ENCODE measurements around the gene ADAM15.

The ADAM15 gene

DNA sequence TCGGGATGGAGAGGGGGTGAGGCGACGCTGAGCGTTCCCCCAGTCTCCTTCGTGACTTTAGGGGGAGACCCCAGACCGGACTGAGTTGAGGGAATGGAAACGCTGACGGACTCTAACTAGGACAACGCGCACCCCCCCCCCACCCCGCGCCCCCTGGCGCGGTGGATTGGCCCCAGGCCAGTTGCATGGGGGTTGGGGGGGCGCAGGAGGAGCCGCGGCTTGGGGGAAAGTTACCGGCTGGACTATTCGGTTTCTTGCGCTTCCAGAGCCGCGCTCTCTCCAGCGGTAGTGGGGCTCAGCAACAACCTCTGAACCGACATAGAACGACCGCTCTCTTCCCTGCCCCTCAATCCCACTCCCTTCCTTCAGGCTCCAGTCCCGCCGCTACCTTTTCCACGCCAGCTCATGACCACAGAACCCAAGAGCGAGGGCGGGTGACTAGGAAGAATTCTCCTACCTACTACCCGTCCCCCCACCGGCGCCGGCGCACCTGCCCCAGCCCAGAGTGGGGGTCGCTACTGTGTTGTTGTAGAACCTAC, 47.8 kb upstream of the ADAM15 start (continued):
- TF ChIP-seq BCL11A (tag by site-specific recombination; IDR thresholded peaks at IDR 0.05; ENCODE audit: low read depth) (0 out of 2 replicates have a peak, but pooled peaks have one; percentile 53), SP2 (tag by site-specific recombination; IDR thresholded peaks at IDR 0.05) (no peak), ZNF596 (tag by site-specific recombination; IDR thresholded peaks at IDR 0.05) (0 out of 2 replicates have a peak, but pooled peaks have one; percentile 17), ZBTB20 (tag by site-specific recombination; IDR thresholded peaks at IDR 0.05) (no peak), MEIS1 (CRISPR knock-in tag; IDR thresholded peaks at IDR 0.05; ENCODE audit: borderline replicate concordance) (no peak), ZNF10 (tag by site-specific recombination; IDR thresholded peaks at IDR 0.05) (no peak), ZNF776 (tag by site-specific recombination; IDR thresholded peaks at IDR 0.05; ENCODE audit: borderline replicate concordance) (no peak), AEBP2 (tag by site-specific recombination; IDR thresholded peaks at IDR 0.05; ENCODE audit: borderline replicate concordance) (no peak), ZBTB21 (tag by site-specific recombination; IDR thresholded peaks at IDR 0.05) (no peak), ZBTB44 (tag by site-specific recombination; IDR thresholded peaks at IDR 0.05) (0 out of 2 replicates have a peak, but pooled peaks have one; percentile 16), PATZ1 (tag by site-specific recombination; IDR thresholded peaks at IDR 0.05) (0 out of 2 replicates have a peak, but pooled peaks have one; percentile 3)
- TF ChIP-seq, protein P1, sequence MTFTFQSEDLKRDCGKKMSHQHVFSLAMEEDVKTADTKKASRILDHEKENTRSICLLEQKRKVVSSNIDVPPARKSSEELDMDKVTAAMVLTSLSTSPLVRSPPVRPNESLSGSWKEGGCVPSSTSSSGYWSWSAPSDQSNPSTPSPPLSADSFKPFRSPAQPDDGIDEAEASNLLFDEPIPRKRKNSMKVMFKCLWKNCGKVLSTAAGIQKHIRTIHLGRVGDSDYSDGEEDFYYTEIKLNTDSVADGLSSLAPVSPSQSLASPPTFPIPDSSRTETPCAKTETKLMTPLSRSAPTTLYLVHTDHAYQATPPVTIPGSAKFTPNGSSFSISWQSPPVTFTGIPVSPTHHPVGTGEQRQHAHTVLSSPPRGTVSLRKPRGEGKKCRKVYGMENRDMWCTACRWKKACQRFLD (tag by site-specific recombination; IDR thresholded peaks at IDR 0.05) = no peak

DNA sequence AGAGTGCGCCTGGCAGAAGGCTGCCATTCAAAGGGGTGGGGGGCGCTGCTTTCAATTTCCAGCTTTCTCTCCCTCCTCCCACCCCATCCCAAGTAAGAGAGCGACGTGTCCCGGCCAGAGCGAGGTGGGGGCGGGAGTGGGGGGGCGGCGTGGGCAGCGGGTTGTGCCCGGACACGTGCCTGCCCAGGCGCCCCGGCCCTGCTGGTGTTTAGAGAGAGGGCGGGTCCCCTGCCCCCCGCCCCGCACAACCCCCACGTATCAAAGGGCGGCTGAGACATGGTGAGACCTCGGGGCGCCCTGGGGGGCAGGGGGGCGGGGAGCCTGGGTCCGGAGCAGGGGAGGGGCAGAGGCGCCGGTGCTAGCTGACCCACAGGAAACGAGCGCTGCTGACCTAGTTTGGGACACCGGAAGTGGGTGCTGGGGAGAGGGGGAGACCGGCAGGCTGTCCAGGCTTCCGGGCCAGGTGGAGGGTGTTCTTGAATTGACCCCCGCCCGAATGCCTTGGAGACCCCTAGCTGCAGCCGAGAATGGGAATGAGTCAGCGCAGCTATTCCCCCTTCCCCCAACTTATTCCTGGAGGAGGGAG, 47.3 kb upstream of the ADAM15 start:
- no peaks in the 10 kb centered on the region for H3K9me3 ChIP-seq (ENCODE audit: control insufficient read depth, insufficient read depth, low read depth, low read length)
- ChIA-PET CTCF (interaction anchor here (1.1 to 2.1 kb wide), 4 partner anchors 9 to 81 kb away, joined by 3 to 11 read pairs (median 4); partner anchors contain the start of gene ADAM15), POLR2A (interaction anchor here (0.7 to 2.1 kb wide), 7 partner anchors 8 to 42 kb away, joined by 3 to 9 read pairs (median 7); partner anchors contain the start of genes FLAD1 and PYGO2)
- H3K36me3 ChIP-seq (ENCODE audit: control insufficient read depth in 2 of 2, insufficient read depth in 1 of 2, low read length in 2 of 2) = no peaks in the 10 kb centered on the region
- H3K4me3 ChIP-seq (ENCODE audit: low read depth, low read length) = peak overlapping the region; percentile 50
- H3K4me1 ChIP-seq (ENCODE audit: control insufficient read depth, insufficient read depth, low read length) = peaks cover 13% of the 10 kb centered on the region
- peak overlapping the region; percentile 87; the same call in 1 of the 2 replicates for H3K27ac ChIP-seq (ENCODE audit: extremely low read depth, low read depth, low read length)
- TF ChIP-seq ZNF610 (tag by site-specific recombination; IDR thresholded peaks at IDR 0.05; ENCODE audit: borderline replicate concordance) = no peak
- no peak for TF ChIP-seq ZNF830 (tag by site-specific recombination; IDR thresholded peaks at IDR 0.05; ENCODE audit: low read depth)
- no peak for TF ChIP-seq OVOL3 (tag by site-specific recombination; IDR thresholded peaks at IDR 0.05)
- no peak for TF ChIP-seq SCRT1 (tag by site-specific recombination; IDR thresholded peaks at IDR 0.05; ENCODE audit: borderline replicate concordance)
- no peak for TF ChIP-seq HOXC10 (CRISPR knock-in tag; IDR thresholded peaks at IDR 0.05)
- no peak for TF ChIP-seq ZNF501 (tag by site-specific recombination; IDR thresholded peaks at IDR 0.05)
- TF ChIP-seq TRIM28 (IDR thresholded peaks at IDR 0.05; ENCODE audit: borderline replicate concordance, low read length) = no peak
- TF ChIP-seq, protein P2, sequence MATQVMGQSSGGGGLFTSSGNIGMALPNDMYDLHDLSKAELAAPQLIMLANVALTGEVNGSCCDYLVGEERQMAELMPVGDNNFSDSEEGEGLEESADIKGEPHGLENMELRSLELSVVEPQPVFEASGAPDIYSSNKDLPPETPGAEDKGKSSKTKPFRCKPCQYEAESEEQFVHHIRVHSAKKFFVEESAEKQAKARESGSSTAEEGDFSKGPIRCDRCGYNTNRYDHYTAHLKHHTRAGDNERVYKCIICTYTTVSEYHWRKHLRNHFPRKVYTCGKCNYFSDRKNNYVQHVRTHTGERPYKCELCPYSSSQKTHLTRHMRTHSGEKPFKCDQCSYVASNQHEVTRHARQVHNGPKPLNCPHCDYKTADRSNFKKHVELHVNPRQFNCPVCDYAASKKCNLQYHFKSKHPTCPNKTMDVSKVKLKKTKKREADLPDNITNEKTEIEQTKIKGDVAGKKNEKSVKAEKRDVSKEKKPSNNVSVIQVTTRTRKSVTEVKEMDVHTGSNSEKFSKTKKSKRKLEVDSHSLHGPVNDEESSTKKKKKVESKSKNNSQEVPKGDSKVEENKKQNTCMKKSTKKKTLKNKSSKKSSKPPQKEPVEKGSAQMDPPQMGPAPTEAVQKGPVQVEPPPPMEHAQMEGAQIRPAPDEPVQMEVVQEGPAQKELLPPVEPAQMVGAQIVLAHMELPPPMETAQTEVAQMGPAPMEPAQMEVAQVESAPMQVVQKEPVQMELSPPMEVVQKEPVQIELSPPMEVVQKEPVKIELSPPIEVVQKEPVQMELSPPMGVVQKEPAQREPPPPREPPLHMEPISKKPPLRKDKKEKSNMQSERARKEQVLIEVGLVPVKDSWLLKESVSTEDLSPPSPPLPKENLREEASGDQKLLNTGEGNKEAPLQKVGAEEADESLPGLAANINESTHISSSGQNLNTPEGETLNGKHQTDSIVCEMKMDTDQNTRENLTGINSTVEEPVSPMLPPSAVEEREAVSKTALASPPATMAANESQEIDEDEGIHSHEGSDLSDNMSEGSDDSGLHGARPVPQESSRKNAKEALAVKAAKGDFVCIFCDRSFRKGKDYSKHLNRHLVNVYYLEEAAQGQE (tag by site-specific recombination; IDR thresholded peaks at IDR 0.05) = no peak
- no peak for TF ChIP-seq ZNF121 (tag by site-specific recombination; IDR thresholded peaks at IDR 0.05)
- TF ChIP-seq TCF7L2 (IDR thresholded peaks at IDR 0.05; ENCODE audit: borderline replicate concordance, low read depth, low read length) = no peak
- peak; percentile 22 for TF ChIP-seq ZNF398 (tag by site-specific recombination; IDR thresholded peaks at IDR 0.05)
- TF ChIP-seq ZNF76 (tag by site-specific recombination; IDR thresholded peaks at IDR 0.05; ENCODE audit: borderline replicate concordance, low read depth) = no peak

Measured in HEK293 (cell line).